Omental fat pad (tissue), 4 donors: ENCODE results near the gene KIF17. TPM values are rescaled to one million over a fixed set of nuclear protein-coding genes. Genes with fewer than 3 reads are reported as not detected.

Source experiments
- ATAC-seq: fragments of 150-250 bp; one replicate; pipeline ENCODE4 v1.9.1; 2016; ENCODE audit warnings: mild to moderate bottlenecking, moderate library complexity; ENCODE audit not compliant: low FRiP score
- DNase-seq: peaks from one replicate; pipeline ENCODE4 v3.0.0-alpha.2; 2019; ENCODE audit warnings: low spot score
- CTCF ChIP-seq, 3 donors: fragments of 450-650 bp; IDR thresholded peaks; one replicate each; pipeline ENCODE4 v1.5.1; 2016 to 2017; ENCODE audit warnings: antibody characterized with exemption in 3 of 3, mild to moderate bottlenecking in 3 of 3, moderate library complexity in 2 of 3
- total RNA-seq, 4 donors: library from RNA; depleted of rRNA; stranded (reverse); fragments of >200 nt; gene quantifications; one replicate each; pipeline ENCODE4 v1.1.0, GENCODE V29; 2016

KIF17 gene
- total RNA-seq, 4 donors from 2014 or later: 2.6 to 14.8 (median 4.1) TPM

GRCh38 chr1:20731057-20731991, 13.5 kb upstream of the KIF17 start:
- DNase-seq: no peak
- ATAC-seq: peak; percentile 4
- TF ChIP-seq CTCF (IDR thresholded peaks at IDR 0.05): no peak

GRCh38 chr1:20730690-20731056, 12.9 kb upstream of the KIF17 start:
- TF ChIP-seq CTCF (IDR thresholded peaks at IDR 0.05): no peak
- no peak for ATAC-seq
- no peak for DNase-seq

- TF ChIP-seq CTCF (IDR thresholded peaks at IDR 0.05): no peak
- DNase-seq (no peak), ATAC-seq (no peak)
These were observed 12.3 kb upstream of the KIF17 start for GRCh38 chr1:20729990-20730689.

- no peak for TF ChIP-seq CTCF (IDR thresholded peaks at IDR 0.05)
- ATAC-seq (no peak), DNase-seq (no peak)
These were observed 11.5 kb upstream of the KIF17 start for GRCh38 chr1:20729155-20729931.

GRCh38 chr1:20728371-20729154, 10.8 kb upstream of the KIF17 start:
- ATAC-seq: no peak
- no peak for DNase-seq
- TF ChIP-seq CTCF (IDR thresholded peaks at IDR 0.05): no peak

GRCh38 chr1:20727746-20728316, 10.0 kb upstream of the KIF17 start:
- DNase-seq: no peak
- ATAC-seq: no peak

More at GRCh38 chr1:20727746-20728316, 10.0 kb upstream of the KIF17 start:
- no peak for TF ChIP-seq CTCF (IDR thresholded peaks at IDR 0.05)
